GM13977 (cell line): Measurements from ENCODE around the gene FBXO9.

ENCODE experiments used
- DNase-seq: peaks from one replicate; pipeline ENCODE4 v3.0.0; 2012; ENCODE audit warnings: low spot score
- in situ Hi-C: fragments of 300-500 bp; cut with MboI; formaldehyde crosslinking; loops from one replicate; pipeline ENCODE4 v1.12.0; 2022; ENCODE audit warnings: low sequenced_read_pairs, low pct_unique_long_range_greater_than_20kb, mixed read lengths, inconsistent platforms; ENCODE audit not compliant: unreplicated experiment
- TF ChIP-seq, protein P1 (sequence below): IDR thresholded peaks from 2 replicates; pipeline ENCODE4 v1.5.1; 2012; ENCODE audit warnings: mild to moderate bottlenecking, control low read depth; ENCODE audit not compliant: insufficient read depth; ENCODE audit errors: extremely low read depth, missing control alignments

The FBXO9 gene

DNA sequence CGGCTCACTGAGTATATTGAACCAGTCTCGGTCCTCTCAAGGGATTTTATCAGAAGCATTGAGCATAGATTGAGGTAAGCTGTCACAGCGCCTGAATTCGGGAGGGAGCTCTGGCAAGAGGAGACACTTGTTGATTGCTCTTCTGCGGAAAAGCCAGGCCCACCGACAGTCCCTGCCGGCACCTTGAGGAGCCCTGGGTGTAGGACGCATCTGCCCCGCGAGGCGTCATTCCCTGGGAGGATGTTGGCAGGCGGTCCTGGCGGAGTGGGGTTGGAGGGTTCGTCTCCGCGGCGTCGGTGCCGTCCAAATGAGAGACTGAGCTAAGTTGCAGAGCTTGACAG, 843 bp downstream of the FBXO9 start:
- in situ Hi-C loops, result no loop called here
- TF ChIP-seq, protein P1, sequence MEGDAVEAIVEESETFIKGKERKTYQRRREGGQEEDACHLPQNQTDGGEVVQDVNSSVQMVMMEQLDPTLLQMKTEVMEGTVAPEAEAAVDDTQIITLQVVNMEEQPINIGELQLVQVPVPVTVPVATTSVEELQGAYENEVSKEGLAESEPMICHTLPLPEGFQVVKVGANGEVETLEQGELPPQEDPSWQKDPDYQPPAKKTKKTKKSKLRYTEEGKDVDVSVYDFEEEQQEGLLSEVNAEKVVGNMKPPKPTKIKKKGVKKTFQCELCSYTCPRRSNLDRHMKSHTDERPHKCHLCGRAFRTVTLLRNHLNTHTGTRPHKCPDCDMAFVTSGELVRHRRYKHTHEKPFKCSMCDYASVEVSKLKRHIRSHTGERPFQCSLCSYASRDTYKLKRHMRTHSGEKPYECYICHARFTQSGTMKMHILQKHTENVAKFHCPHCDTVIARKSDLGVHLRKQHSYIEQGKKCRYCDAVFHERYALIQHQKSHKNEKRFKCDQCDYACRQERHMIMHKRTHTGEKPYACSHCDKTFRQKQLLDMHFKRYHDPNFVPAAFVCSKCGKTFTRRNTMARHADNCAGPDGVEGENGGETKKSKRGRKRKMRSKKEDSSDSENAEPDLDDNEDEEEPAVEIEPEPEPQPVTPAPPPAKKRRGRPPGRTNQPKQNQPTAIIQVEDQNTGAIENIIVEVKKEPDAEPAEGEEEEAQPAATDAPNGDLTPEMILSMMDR, result no peak
- DNase-seq, result peak; percentile 29

DNA sequence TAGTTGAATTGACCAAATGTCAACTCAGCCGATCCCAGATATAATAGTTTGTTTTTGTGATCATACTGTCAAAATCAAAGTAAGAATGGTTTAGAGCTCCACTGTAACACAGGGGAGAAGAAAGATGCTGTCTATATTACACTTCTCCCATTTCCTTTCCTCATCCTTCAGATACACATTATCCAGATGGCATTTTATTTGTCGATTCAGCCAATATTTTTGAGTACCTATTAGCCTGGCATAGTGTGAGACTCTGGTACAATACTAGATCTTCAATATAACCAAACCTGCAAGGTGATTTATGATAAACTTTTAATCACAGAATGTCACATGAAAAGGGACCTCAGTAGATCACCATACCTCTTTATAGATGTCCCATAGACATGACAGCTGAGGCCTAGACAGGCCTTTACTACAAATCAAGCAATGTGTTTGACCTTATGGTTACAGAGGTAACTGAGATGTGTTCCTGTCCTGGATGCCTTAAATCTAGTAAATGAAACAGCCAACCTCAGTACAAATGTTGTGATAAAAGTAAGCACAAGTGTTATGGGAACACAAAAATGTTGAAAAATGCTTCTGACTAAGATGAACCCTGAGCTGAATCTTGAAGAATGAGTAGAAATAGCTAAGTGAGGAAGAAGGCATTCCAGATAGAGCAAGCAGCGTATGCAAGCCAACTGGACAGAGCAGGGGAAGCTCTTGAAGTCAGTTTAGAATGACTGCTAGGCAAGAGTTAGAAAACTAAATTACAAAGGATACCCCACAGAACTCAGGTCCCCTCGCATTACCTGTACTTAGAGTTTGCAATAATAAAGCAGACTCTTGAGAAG, 1.9 kb downstream of the FBXO9 start:
- TF ChIP-seq, protein P1, result no peak
- no peak for DNase-seq
- in situ Hi-C loops, result no loop called here

DNA sequence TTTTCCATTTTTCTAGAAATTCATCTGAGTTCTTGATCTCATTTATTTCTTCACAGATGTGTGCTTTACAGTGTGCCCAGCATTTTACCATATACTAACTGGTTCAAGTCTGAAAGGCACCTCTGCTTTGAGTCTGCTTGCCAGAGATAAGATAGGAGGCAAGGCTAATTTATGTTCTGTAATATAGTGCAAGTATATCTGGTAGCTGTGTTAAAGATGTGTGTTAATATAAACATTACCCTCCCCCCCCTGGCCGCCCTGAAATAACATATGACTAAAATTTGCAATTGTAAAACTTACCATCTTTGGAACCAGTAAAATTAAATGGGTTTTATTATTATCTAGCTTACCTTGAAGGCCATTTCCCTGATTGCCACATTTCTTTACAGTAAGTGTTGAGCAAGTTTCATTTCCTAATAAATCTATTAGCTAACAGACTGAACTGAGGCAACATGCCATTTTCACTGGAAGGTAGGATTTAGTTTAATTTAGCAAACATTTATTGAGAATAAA, 2.7 kb downstream of the FBXO9 start:
- TF ChIP-seq, protein P1, result no peak
- in situ Hi-C loops, result no loop called here
- no peak for DNase-seq

DNA sequence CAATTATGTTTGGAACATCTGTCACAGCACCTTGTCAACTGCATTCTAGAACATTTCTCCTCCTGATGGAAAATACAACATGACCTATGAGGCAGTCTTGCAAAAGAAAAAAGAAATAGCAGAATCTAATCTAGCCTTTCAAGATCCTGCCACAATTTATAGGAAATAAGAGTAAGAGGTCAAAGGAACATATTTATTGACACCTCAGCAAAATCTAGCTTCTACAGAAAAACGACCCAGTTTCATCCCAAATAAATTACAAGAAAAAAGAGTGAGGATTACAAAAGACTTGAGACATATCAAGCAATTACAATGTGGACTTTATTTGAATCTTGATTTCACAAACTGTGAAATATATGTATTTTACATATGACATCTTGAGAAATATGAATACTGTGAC, 4.2 kb downstream of the FBXO9 start:
- in situ Hi-C loops, result no loop called here
- TF ChIP-seq, protein P1, result no peak
- DNase-seq, result no peak

DNA sequence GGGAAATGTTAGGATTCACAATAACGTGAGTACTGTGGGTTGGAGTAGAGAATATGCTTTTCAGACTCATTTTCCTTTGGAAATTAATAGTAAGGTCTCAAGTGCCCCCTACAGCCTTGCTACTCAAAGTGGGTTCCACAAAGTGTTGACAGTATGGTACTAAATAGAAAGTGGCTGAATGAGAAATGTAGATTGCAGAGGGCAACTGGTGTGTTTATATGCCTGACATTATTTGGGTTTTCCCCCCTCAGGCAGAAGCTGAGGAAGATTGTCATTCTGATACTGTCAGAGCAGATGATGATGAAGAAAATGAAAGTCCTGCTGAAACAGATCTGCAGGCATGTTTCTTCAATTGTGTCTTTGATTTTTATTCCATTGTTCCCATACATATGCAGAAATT, 5.6 kb downstream of the FBXO9 start:
- in situ Hi-C loops, result no loop called here
- peak; percentile 76 for DNase-seq
- TF ChIP-seq, protein P1, result no peak

DNA sequence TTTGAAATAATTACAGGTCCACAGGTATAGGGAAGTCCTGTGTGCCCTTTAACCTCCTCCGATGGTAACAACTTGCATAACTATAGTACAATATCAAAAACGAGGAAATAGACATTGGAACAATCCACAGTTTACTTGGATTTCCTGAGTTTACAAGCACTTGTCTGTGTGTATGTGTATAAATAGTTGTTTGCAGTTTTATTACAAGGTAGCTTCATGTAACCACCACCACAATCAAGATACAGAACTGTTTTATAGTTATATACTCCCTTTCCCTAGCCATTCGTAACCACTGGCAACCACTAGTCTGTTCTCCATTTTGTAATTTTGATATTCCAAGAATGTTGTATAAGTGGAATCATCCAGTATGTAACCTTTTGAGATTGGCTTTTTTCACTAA, 9.1 kb downstream of the FBXO9 start:
- TF ChIP-seq, protein P1, result no peak
- in situ Hi-C loops, result no loop called here
- no peak for DNase-seq
